GM18508 (cell line): ENCODE results near the gene CROCC2.

Experiments used
- ATAC-seq: cut with Tn5 transposase; IDR thresholded peaks from one replicate; pipeline ENCODE4 v1.9.1; 2021; ENCODE audit warnings: moderate number of reproducible peaks; ENCODE audit not compliant: insufficient read depth, unreplicated experiment

Gene CROCC2

DNA sequence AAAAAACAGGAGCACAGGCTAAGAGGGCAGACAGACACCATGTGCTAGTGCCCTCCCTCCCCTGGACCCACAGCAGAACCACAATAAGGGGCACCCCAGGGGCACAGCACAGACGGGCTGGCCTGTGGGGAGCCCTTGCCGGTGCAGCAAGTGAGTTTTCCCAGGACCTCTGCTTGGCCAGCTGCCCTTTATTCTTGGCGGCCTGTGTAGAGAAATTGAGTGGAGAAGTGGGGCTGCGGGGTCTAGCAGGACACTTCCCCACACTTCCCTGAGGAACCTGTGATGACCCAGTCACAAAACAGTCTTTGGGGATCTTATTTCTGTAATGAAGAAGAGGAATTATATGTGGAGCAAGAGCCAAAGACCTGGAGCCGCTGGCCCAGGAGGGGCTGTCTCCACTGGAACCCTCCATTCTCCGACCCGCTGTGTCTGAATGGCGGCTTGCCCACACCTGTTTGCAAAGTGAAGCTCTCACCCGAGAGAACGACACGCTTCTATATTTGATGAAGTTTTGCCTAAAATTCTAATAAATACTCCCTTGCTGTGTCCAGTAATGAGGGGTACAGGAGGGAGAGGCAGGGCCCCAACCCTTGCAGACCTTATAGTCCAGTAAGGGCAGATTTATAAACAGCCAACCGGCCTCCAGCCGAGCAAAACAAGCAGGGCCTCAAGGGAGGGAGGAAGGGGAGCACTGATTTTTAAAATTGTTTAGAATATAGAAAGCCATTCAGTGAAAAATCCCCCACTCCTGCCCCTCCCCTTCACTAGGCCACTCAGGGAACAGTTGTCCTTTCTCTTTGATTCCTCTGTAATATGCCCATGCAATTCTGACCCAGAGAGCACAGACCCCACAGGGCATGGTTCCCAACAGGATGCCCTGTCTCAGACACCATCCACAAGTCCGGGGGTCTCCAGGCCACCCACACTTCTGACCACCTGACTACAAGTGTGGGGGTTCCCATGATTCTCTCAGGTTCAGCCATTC, 47.6 kb downstream of the CROCC2 start:
- ATAC-seq = no peak

DNA sequence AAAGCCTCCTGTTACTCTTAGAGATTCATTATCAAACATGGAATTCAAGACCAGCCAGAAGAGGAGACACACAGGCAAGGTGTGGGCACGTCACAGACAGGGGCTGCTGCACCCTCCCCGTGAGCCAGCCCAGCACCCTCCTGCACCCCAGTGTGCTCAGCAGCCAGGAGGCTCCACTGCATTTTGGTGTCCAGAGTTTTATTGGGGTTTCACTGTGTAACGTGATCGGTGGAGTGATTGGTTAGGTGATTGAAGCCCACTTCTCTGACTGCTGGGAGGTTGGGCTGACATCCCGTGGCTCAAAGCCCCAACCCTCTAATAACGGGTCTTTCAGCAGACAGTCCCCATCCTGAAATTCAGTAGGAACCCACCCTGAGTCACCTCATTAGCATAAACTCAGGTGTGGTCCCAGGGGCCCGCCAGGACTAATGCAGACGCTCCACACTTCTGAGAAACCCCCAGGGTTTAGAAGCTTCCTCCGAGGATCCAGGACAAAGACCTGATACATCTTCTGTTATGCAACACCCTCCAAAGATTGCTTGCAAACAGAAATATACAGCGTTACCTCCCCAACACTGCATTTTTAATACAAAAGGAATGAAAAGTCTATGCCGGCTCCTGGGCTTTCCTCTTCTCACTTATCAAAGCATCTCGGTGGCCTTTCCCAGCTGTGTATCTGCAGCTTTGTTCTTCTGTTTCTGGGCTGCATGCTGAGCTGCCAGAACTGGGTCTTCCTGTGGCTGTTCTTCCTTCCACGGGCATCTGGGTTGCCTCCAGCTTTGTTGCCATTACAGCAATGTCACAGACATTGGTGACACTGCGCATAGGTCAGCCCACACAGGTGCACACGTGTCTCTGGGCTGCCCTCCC, 48.5 kb downstream of the CROCC2 start:
- ATAC-seq = no peak

DNA sequence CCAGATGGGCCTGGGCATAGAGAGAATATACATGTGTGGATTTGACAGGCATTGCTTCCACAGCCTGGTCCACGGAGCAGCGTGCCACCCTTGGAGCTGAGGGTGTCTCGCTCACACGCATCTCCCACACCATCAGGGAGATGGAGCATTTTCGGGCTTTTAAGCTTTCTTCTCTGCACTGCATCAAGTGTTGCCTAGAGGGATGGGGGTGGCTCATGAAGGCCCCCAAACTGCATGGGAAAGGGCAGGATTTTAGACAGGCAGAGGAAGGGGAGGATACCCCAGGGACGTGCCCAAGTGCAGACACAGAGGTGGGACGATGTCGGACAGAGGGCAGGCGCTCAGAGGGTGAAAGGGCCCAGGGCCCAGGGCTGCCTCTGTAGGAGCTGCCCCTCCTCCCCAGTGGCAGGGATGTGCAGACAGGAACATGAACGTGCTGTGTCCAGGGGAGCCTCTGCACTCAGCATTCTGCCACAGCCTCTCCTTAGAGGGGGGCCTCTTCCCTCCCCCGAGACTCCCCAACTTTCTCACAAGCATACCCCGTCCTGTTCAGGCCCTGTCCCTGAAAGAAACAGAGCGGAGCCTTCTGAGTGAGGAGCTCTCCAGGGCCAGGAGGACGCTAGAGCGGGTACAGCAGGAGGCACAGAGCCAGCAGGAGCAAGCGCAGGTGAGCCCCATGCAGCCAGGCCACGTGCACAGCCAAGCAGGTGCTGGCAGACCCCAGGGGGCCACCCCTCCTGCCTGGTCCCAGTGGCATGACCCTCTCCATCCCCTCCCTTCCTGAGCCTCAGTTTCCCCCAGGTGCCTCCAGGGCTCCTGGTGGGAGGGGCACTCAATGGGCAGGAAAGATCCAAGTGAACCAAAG, 49.4 kb downstream of the CROCC2 start:
- ATAC-seq = no peak

- ATAC-seq = no peak
Measured at GRCh38 chr2:240956171-240956934, 50.2 kb downstream of the CROCC2 start.

DNA sequence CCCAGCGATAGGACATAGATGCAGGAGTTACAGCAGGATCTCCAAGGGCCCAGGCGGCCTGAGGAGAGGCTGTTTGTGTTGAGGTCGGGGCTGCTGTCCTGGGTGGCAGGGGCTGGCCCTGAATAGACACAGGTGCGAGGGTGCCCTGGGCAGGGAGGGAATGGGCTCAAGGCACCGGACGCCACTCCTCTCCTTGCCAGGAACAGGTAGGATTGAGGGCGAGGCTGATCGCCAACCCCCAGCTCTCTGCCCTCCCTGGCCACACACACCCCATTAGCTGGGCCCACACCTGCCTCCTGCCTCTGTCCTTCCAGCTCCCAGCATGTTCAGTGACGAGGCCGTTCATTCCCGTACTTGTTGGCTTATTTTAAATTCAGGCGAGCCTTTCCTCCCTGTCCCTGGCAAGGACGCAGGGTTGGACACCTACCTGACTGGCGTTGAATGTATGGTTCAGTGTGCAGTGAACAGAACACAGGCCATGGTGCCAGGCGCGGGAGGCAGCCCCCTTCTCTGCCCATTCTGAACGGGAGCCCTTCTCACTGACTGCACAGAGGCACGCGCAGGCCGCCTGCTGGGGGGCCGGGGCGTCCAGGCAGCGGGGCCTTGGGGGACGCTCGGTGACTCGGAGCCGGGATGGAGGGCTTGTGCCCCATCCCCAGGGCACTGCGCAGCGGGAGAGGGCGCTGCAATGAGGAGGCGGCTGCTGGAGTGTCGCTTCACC, 51.0 kb downstream of the CROCC2 start:
- ATAC-seq = no peak

- no peak for ATAC-seq
Measured at GRCh38 chr2:240957656-240958365, 51.7 kb downstream of the CROCC2 start.

DNA sequence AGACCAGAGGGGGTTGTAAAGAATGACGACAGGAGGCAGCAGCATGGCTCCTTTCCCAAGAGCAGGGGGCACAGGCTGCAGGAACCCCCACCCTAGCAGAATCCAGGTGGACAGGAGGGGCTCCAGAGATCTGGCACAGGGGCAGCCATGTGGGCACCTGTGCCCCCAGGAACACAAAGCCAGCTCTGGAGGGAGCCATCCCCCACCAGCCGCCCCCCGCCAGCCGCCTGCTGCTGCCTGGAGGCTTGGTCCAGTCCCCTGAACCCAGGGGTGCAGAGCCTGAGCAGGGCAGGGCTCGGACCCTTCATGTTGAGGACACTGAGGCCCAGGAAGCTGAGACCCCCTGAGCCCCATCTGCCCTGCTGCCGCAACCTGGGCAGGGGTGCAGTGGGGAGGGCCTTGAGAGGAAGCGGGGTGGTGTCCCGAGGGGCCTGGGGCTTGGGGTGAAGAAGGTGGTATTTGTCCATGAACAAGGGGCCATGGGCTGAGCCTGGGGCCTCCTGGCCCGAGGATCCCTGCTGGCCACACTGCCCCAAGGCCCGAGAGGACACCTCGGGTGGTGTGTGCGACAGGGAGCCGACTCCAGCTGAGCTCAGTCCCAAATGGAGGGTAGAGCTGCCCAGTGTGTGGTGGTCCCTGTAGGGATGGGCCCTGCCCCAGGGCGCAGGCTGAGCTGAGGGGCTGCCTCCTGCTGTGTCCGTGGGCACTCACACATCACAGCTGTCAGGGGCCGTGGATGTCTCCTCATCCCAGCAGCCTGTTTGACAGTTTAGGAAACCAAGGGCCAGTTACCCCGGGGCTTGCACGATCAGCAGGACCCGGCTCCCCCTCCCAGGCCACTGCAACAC, 52.5 kb downstream of the CROCC2 start:
- no peak for ATAC-seq

DNA sequence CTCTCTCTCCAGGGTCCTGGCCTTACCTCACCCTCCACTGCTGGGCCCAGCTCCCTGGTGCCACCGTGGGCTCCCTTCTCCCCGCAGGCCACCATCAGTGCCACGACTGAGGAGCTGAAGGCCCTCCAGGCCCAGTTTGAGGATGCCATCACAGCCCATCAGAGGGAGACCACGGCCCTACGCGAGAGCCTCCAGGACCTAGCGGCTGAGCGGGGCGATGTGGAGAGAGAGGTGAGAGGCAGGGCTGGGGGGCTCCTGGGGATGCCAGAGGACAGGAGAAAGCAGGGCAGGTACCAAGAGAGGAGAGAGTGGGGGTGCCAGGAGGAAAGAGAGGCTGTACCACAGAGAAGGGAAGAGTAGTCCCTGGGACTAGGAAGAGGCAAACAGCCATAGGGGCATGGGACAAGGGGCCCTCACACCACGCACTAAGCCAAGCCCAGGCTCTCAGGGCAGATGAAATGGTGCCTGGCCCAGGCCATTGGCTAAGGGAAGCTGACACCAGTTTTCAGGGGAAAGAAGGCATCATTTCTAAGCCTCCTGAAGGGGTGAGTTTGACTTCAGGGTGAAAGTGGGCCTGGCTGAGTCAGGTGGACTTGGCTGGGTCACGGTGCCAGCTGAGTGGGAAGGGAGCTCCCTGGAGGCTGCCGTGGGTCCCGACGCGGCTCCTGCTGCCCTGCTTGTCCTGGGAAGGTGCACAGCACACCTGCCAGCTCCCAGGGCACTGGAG, 53.2 kb downstream of the CROCC2 start:
- no peak for ATAC-seq

DNA sequence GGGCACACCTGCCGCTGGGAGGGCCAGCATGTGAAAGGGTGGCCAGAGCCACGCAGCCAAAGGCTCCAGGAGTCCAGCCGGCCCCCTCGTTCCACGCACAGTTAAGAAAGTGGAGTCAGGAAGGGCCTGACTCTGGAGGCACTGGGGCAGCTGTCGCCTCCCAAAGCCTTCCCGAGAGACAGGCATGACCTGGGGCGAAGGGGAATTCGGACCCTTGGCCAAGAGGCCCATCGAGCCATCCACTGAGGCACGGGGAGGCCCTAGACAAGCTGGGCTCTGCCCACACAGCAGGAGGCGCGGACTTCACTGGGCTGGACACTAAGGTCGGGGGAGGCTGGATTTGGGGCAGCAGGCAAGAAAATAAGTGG, 53.8 kb downstream of the CROCC2 start:
- ATAC-seq = no peak

DNA sequence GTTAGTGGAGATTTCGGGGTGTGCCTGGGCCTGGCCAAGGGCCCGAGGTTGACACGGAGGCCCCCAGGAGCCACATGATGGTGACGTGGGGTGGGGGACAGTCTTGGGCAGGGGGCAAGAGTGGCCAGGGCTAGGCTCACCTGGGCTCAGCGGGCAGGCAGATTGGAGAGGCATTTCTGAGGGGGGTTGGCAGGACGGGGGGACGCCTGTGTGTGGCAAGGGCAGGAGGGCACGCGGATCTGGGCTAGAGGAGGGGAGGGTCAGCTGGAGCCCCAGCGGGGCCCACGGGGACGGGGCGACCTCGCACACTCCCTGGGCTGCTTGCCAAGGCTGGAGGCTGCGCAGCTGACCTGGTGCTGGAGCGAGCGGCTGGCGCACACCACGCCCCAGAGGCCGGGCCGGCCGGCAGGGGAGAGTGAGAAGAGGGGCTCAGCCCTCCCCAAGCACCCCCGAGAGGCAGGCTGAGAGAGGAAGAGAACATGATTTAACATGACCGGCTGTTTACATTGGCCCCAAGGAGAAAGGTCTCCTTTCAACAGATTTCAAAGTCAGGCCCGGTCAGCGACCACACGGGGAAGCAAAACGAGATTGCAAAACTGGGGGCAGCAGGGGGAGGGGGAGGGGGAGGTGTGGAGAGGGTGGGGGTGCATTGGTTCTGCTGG, 54.3 kb downstream of the CROCC2 start:
- no peak for ATAC-seq

DNA sequence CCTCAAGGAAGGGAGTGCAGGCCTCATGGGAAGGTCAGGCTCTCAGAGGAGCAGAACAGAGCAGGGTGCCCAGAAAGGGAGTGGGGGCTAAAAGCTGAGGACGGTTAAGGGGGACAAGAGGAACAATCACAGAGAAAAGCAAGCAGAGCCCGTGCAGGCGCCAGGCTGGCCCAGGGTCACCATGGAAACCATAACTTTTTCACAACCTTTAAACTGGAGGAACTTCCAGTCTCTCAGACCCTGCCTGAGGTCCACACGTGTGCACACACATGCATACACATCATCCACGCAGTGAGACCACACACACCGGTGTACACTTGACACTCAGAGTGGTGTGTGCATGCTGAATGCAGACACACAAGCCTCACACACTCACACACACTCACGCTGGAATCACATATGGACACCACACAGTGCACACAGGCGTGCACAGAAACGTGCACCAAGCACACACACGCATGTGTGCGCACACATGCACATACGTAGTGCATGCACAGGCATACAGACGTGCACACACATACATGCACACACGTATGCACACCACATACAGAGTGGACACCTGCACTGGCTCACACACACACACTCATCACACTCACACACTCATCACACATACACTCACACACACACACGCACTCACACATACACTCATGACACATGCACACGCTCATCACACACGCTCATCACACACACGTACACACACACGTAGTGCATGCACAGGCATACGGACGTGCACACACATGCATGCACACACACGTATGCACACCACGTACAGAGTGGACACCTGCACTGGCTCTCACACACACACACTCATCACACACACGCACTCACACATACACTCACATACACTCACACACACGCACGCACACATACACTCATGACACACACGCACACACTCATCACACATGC, 55.1 kb downstream of the CROCC2 start:
- ATAC-seq = no peak

DNA sequence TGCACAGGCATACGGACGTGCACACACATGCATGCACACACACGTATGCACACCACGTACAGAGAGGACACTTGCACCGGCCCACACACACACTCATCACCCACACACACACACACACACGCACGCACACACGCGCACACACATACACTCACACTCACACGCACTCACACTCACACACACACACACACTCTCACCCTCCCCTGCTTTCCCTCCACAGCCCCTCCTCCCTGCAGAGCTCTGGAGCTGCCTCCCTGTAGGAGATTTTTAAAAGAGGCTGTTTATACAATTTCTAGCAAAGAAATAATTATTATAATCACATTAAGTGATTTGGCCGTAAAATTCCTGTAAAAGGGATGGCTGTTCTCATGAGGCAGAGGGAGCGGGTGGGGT, 55.8 kb downstream of the CROCC2 start:
- no peak for ATAC-seq

- no peak for ATAC-seq
Measured at GRCh38 chr2:240962300-240963064, 56.3 kb downstream of the CROCC2 start.

DNA sequence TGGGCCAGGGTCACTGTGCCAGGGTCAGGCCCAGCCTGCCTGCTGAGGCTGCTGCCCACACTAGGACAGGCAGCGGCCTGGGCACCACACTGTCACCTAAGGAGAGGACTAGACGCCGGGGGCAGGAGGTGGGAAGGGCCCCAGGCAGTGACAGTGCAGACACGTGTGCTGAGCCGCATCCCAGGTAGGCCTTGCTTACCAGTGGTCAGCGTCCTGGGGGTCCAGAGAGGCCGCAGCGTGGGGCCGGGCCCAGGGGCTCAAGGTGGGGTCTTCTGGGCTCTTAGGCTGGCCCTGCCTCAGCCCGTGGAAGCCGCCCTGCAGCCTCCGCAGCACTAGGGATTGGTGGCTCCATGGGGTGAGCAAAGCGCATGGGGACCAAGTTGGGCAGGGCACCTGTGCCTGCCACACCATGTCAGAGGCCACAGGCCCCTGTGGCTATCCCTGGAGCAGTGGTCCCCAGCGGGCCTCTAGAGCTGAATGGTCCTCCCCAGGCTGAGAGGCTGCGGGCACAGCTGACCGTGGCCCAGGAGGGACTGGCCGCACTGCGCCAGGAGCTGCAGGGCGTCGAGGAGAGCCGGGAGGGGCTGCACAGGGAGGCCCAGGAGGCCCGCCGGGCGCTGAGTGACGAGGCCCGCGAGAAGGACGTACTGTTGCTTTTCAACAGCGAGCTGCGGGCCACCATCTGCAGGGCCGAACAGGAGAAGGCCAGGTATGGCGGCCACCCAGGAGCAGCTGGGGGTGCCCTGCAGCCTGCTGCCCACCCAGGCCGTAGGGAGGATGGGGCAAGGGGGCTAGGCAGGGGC, 57.1 kb downstream of the CROCC2 start:
- no peak for ATAC-seq
